Activated naive CD4-positive, alpha-beta T cell treated with anti-CD3 and anti-CD28 coated beads, Interleukin-2, amount 50 U/mL, for 24 hours (primary cell): ENCODE results near the gene CCDC6.
"Not testable (repeated sequence)": the region's sequence is repeated elsewhere in the genome, so short reads cannot be mapped to it uniquely, and the experiment has no call there.

Experiments used
- H3K27ac Mint-ChIP-seq: one replicate; pipeline ENCODE4 v1.8.0; 2021; ENCODE audit warnings: mild to moderate bottlenecking, mixed read lengths
- H3K27me3 Mint-ChIP-seq: one replicate; pipeline ENCODE4 v1.8.0; 2021; ENCODE audit warnings: mixed read lengths
- H3K36me3 Mint-ChIP-seq: one replicate; pipeline ENCODE4 v1.8.0; 2021; ENCODE audit warnings: mixed read lengths
- H3K4me1 Mint-ChIP-seq: one replicate; pipeline ENCODE4 v1.8.0; 2021; ENCODE audit warnings: mixed read lengths
- H3K4me3 Mint-ChIP-seq: one replicate; pipeline ENCODE4 v1.8.0; 2021; ENCODE audit warnings: mild to moderate bottlenecking, mixed read lengths
- H3K9me3 Mint-ChIP-seq: one replicate; pipeline ENCODE4 v1.8.0; 2021; ENCODE audit warnings: mixed read lengths

The CCDC6 gene

GRCh38 chr10:59793919-59794318 lies 112.4 kb downstream of the CCDC6 start:
- Mint-ChIP-seq H3K4me1 (no peaks in the 10 kb centered on the region), H3K9me3 (no peaks in the 10 kb centered on the region), H3K27me3 (no peaks in the 10 kb centered on the region), H3K27ac (no peak overlapping the region), H3K36me3 (peaks cover 33% of the 10 kb centered on the region), H3K4me3 (no peak overlapping the region)

DNA sequence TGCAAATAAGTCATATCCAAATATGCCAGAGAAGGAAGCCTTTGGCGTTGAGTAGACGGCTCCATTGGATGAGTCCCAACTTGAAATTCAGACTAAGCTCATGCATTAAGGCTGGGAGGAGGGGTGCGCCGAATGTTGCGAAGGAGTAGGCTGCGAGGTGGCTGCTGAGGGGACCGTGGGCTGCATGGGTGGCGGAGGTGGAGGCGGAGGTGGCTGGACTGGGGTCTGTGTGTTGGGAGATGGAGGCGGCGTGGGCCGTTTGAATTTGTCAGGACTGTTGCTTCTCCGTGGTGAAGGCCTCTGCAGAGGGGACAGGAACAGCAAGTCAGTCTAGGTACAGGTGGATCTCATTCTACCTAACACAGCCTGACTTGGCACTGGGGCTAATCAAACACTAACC lies 113.5 kb downstream of the CCDC6 start:
- H3K36me3 Mint-ChIP-seq = peaks cover 30% of the 10 kb centered on the region
- no peaks in the 10 kb centered on the region for H3K9me3 Mint-ChIP-seq
- H3K27ac Mint-ChIP-seq = no peak overlapping the region
- H3K27me3 Mint-ChIP-seq = no peaks in the 10 kb centered on the region
- no peak overlapping the region for H3K4me3 Mint-ChIP-seq
- H3K4me1 Mint-ChIP-seq = no peaks in the 10 kb centered on the region

GRCh38 chr10:59791601-59792000 lies 114.8 kb downstream of the CCDC6 start:
- Mint-ChIP-seq H3K27me3 (no peaks in the 10 kb centered on the region), H3K36me3 (peaks cover 23% of the 10 kb centered on the region), H3K9me3 (no peaks in the 10 kb centered on the region), H3K27ac (no peak overlapping the region), H3K4me3 (no peak overlapping the region), H3K4me1 (no peaks in the 10 kb centered on the region)

GRCh38 chr10:59790080-59790479 lies 116.3 kb downstream of the CCDC6 start:
- H3K4me3 Mint-ChIP-seq, H3K4me1 Mint-ChIP-seq, H3K27me3 Mint-ChIP-seq, H3K9me3 Mint-ChIP-seq: not testable (repeated sequence)
- H3K36me3 Mint-ChIP-seq = peaks cover 21% of the 10 kb centered on the region
- H3K27ac Mint-ChIP-seq = peak overlapping the region; percentile 17

DNA sequence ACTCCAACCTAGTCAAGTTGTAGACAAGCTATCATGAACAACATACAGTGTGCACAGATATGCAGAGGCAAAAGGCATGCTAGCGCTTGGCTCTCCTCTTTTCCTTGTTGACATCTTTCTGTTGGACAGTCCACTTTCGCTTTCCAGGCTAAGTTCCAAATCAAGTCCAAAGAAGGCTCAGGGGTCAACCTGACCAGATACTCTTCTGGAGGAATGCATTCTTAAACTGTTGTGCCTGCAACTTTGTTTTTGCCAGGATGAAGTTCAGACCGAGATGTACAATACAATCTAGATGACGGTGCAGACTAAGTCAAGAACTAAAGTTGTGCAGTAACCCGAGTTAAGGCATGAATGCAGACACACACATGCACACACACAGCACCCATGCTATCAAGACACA lies 117.4 kb downstream of the CCDC6 start:
- not testable (repeated sequence) for H3K27me3 Mint-ChIP-seq, H3K4me3 Mint-ChIP-seq, H3K4me1 Mint-ChIP-seq, H3K9me3 Mint-ChIP-seq, H3K27ac Mint-ChIP-seq
- H3K36me3 Mint-ChIP-seq = peaks cover 12% of the 10 kb centered on the region

DNA sequence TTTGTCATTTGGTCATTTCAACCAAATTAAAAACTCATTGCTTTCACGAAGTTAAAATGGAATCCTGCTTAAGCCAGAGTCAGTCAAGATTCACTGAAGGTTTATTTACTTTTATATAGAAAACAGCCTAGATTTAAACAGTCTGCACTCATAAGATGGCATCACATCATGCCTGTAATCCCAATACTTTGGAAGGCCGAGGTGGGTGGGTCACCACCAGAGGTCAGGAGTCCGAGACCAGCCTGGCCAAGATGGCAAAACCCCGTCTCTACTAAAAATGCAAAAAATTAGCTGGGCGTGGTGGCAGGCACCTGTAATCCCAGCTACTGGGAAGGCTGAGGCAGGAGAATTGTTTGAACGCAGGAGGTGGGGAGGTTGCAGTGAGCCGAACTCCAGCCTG lies 119.3 kb downstream of the CCDC6 start:
- not testable (repeated sequence) for H3K9me3 Mint-ChIP-seq, H3K36me3 Mint-ChIP-seq, H3K4me3 Mint-ChIP-seq, H3K4me1 Mint-ChIP-seq, H3K27me3 Mint-ChIP-seq, H3K27ac Mint-ChIP-seq

DNA sequence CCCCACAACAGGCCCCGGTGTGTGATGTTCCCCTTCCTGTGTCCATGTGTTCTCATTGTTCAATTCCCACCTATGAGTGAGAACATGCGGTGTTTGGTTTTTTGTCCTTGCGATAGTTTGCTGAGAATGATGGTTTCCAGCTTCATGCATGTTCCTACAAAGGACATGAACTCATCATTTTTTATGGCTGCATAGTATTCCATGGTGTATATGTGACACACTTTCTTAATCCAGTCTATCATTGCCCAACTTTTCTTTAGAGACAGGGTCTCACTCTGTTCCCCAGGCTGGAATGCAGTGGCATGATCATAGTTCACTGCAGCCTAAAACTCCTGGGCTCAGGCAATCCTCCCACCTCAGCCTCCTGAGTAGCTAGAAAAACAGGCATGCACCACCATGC lies 120.9 kb downstream of the CCDC6 start:
- not testable (repeated sequence) for H3K36me3 Mint-ChIP-seq, H3K27ac Mint-ChIP-seq, H3K4me3 Mint-ChIP-seq, H3K27me3 Mint-ChIP-seq, H3K9me3 Mint-ChIP-seq, H3K4me1 Mint-ChIP-seq

GRCh38 chr10:59781511-59781910 lies 124.8 kb downstream of the CCDC6 start:
- no peaks in the 10 kb centered on the region for H3K4me1 Mint-ChIP-seq
- H3K27me3 Mint-ChIP-seq = no peaks in the 10 kb centered on the region
- no peak overlapping the region for H3K4me3 Mint-ChIP-seq
- peaks cover 2% of the 10 kb centered on the region for H3K36me3 Mint-ChIP-seq
- H3K9me3 Mint-ChIP-seq = no peaks in the 10 kb centered on the region
- no peak overlapping the region for H3K27ac Mint-ChIP-seq

DNA sequence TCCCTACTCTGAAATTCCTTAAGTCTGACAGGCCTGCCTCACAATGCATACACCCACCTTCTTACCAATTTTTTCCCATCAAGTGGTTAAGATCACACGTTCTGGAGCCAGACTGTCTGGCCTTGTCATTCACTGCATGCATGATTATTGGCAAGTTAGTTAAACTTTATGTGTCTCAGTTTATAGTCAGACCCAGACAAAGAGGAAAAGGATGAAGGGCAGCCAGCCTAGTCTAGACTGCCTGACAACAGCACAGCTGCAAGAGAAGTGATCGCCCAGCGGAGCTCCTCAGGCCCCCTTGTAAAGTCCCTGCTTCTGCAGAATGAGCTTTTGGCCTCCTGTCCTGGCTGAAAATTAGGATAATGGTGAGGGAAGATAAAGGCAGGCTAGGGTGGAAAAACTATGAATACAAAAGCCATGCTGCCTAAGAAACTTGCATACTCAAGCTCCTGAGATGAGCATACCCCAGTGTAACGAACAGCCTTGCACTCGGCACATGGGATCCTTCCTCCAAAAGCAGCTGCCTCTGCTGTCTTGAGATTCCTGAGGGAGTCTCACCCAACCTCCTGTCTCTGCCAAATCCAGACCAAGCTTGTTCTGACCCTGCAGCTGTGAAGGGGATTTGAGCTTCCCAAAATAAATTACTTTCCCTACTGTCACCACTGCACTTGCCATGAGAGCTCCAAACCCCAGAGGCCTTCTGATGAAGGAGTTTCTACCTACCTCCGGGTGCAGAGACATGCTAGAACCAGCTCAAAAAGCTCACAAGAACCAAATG lies 126.4 kb downstream of the CCDC6 start:
- Mint-ChIP-seq H3K36me3 (peaks cover 2% of the 10 kb centered on the region), H3K9me3 (no peaks in the 10 kb centered on the region), H3K27me3 (no peaks in the 10 kb centered on the region), H3K4me1 (no peaks in the 10 kb centered on the region), H3K27ac (no peak overlapping the region), H3K4me3 (no peak overlapping the region)

GRCh38 chr10:59774451-59774850 lies 131.9 kb downstream of the CCDC6 start:
- Mint-ChIP-seq H3K36me3 (peaks cover 2% of the 10 kb centered on the region), H3K4me1 (no peaks in the 10 kb centered on the region), H3K27ac (no peak overlapping the region), H3K27me3 (no peaks in the 10 kb centered on the region), H3K4me3 (no peak overlapping the region), H3K9me3 (no peaks in the 10 kb centered on the region)

- Mint-ChIP-seq H3K27ac (no peak overlapping the region), H3K27me3 (no peaks in the 10 kb centered on the region), H3K4me3 (no peak overlapping the region), H3K9me3 (no peaks in the 10 kb centered on the region), H3K36me3 (peaks cover under 1% of the 10 kb centered on the region), H3K4me1 (no peaks in the 10 kb centered on the region)
Observed at GRCh38 chr10:59773088-59773487, 133.3 kb downstream of the CCDC6 start.

- Mint-ChIP-seq H3K4me3 (no peak overlapping the region), H3K4me1 (no peaks in the 10 kb centered on the region), H3K27ac (no peak overlapping the region), H3K9me3 (no peaks in the 10 kb centered on the region), H3K27me3 (no peaks in the 10 kb centered on the region), H3K36me3 (no peaks in the 10 kb centered on the region)
Observed at GRCh38 chr10:59771162-59771807, 135.1 kb downstream of the CCDC6 start.

GRCh38 chr10:59770689-59771088 lies 135.7 kb downstream of the CCDC6 start:
- H3K27me3 Mint-ChIP-seq = no peaks in the 10 kb centered on the region
- no peak overlapping the region for H3K27ac Mint-ChIP-seq
- H3K9me3 Mint-ChIP-seq = no peaks in the 10 kb centered on the region
- no peaks in the 10 kb centered on the region for H3K4me1 Mint-ChIP-seq
- no peak overlapping the region for H3K4me3 Mint-ChIP-seq
- H3K36me3 Mint-ChIP-seq = no peaks in the 10 kb centered on the region

DNA sequence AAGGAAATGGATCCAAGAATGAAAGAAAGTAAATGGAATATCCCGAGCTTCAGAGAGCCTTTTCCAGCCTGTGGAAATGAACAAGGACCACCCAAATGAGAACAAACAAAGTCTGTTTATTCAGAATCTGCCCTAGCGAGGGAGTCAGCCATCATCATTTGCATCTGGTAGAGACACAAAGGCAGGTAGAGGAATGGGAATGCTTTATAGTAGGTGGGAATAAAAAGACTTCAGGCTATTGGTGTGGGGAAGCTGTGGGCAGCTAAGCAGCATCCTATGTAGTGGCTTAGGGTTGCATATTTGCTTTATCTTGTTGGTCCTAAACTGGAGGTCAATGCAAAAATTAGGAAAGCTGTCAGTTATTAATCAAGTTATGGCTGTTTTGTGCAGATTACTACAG lies 143.9 kb downstream of the CCDC6 start:
- Mint-ChIP-seq H3K36me3 (no peaks in the 10 kb centered on the region), H3K4me3 (no peak overlapping the region), H3K27me3 (peaks cover 8% of the 10 kb centered on the region), H3K9me3 (no peaks in the 10 kb centered on the region), H3K27ac (no peak overlapping the region), H3K4me1 (no peaks in the 10 kb centered on the region)

- no peaks in the 10 kb centered on the region for H3K9me3 Mint-ChIP-seq
- peaks cover 2% of the 10 kb centered on the region for H3K27me3 Mint-ChIP-seq
- H3K27ac Mint-ChIP-seq = no peak overlapping the region
- no peak overlapping the region for H3K4me3 Mint-ChIP-seq
- no peaks in the 10 kb centered on the region for H3K36me3 Mint-ChIP-seq
- H3K4me1 Mint-ChIP-seq = no peaks in the 10 kb centered on the region
Observed at GRCh38 chr10:59757966-59758365, 148.4 kb downstream of the CCDC6 start.

- peaks cover 7% of the 10 kb centered on the region for H3K27me3 Mint-ChIP-seq
- H3K36me3 Mint-ChIP-seq = no peaks in the 10 kb centered on the region
- H3K4me3 Mint-ChIP-seq = no peak overlapping the region
- no peaks in the 10 kb centered on the region for H3K4me1 Mint-ChIP-seq
- no peaks in the 10 kb centered on the region for H3K9me3 Mint-ChIP-seq
- no peak overlapping the region for H3K27ac Mint-ChIP-seq
Observed at GRCh38 chr10:59754951-59755350, 151.4 kb downstream of the CCDC6 start.

DNA sequence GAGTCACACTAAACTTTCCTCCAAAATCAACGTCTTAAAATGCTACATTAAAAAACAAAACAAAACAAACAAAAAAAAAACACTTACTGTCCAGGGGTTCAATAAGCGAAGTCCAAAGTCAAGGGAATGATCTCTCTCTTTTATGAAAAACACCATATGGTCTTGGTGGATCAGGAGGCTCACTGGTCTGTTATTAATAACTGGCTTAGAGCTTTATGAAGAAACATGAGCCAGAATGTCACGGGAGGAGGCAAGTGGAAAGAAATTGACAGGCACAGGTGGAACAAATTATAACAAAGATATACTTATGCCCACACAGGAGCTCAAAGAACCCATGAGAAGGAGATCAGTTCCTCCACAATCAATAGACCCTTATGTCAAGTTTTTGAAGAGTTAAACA lies 153.1 kb downstream of the CCDC6 start, which contains the start of gene MRLN:
Gene MRLN, minus strand, starts transcription at position 189 of the 400 bp plus-strand sequence.
- H3K36me3 Mint-ChIP-seq = no peaks in the 10 kb centered on the region

More for the DNA sequence above, 153.1 kb downstream of the CCDC6 start, which contains the start of gene MRLN:
- Mint-ChIP-seq H3K9me3 (no peaks in the 10 kb centered on the region), H3K4me3 (no peak within 1 kb of the TSS), H3K27ac (no peak within 1 kb of the TSS), H3K27me3 (peaks cover 11% of the 10 kb centered on the region), H3K4me1 (no peaks in the 10 kb centered on the region)
